HEK293 (cell line): Measurements from ENCODE around the gene NPTXR.

Source experiments
- CTCF ChIA-PET: fragments of 350-600 bp; formaldehyde crosslinking; extraction: SDS; loops from one replicate; lab custom pipeline; 2021; ENCODE audit warnings: antibody characterized with exemption; lab: Yijun Ruan, JAX
- POLR2A ChIA-PET: fragments of 300-600 bp; formaldehyde crosslinking; extraction: SDS; loops from one replicate; lab custom pipeline; 2020; ENCODE audit warnings: antibody characterized with exemption, inconsistent platforms; lab: Yijun Ruan, JAX
- H3K27ac ChIP-seq: fragments of 200-500 bp; sonication (Bioruptor generic); 2 replicates; pipeline ENCODE4 v1.5.1; 2014; ENCODE audit warnings: low read depth, low read length, control low read depth, inconsistent platforms; ENCODE audit errors: extremely low read depth
- H3K36me3 ChIP-seq, 2 experiments: fragments of 200-500 bp in 1 of 2; sonication (Bioruptor generic) in 1 of 2; 1 replicate in 1 of 2; 2 replicates in 1 of 2; pipeline ENCODE4 v1.5.1; 2014 to 2017; ENCODE audit warnings: inconsistent platforms in 2 of 2, low read length in 2 of 2; ENCODE audit not compliant: control insufficient read depth in 2 of 2, insufficient read depth in 1 of 2
- H3K4me1 ChIP-seq: fragments of 200-500 bp; sonication (Bioruptor generic); 2 replicates; pipeline ENCODE4 v1.5.1; 2014; ENCODE audit warnings: mild to moderate bottlenecking, low read length, inconsistent platforms; ENCODE audit not compliant: control insufficient read depth, insufficient read depth
- H3K4me3 ChIP-seq: 2 replicates; pipeline ENCODE4 v1.5.1; 2011; ENCODE audit warnings: low read depth, mild to moderate bottlenecking, control low read depth, low read length, moderate library complexity
- H3K9me3 ChIP-seq: fragments of 200-500 bp; sonication (Bioruptor generic); 2 replicates; pipeline ENCODE4 v1.5.1; 2014; ENCODE audit warnings: low read depth, low read length, inconsistent platforms; ENCODE audit not compliant: control insufficient read depth, insufficient read depth
- FEZF1 ChIP-seq: fragments of 450-650 bp; formaldehyde crosslinking; IDR thresholded peaks from 2 replicates; pipeline ENCODE4 v1.5.1; 2016; ENCODE audit warnings: missing biosample characterization, missing genetic modification characterization
- GLIS1 ChIP-seq: fragments of 450-650 bp; formaldehyde crosslinking; IDR thresholded peaks from 2 replicates; pipeline ENCODE4 v1.5.1; 2016; ENCODE audit warnings: missing biosample characterization, missing genetic modification characterization
- GLIS2 ChIP-seq: fragments of 450-650 bp; formaldehyde crosslinking; IDR thresholded peaks from 2 replicates; pipeline ENCODE4 v1.5.1; 2016; ENCODE audit warnings: missing biosample characterization, missing genetic modification characterization
- HIC1 ChIP-seq: fragments of 450-650 bp; formaldehyde crosslinking; IDR thresholded peaks from 2 replicates; pipeline ENCODE4 v1.5.1; 2016; ENCODE audit warnings: missing biosample characterization, missing genetic modification characterization
- IKZF3 ChIP-seq: fragments of 450-650 bp; IDR thresholded peaks from 2 replicates; pipeline ENCODE4 v1.5.0; 2018; ENCODE audit warnings: missing biosample characterization, mild to moderate bottlenecking, missing genetic modification characterization, moderate library complexity
- KLF16 ChIP-seq: fragments of 450-650 bp; formaldehyde crosslinking; IDR thresholded peaks from 2 replicates; pipeline ENCODE4 v1.5.1; 2017; ENCODE audit warnings: missing biosample characterization, missing genetic modification characterization
- KLF7 ChIP-seq: fragments of 450-650 bp; formaldehyde crosslinking; IDR thresholded peaks from 2 replicates; pipeline ENCODE4 v1.5.1; 2016; ENCODE audit warnings: missing biosample characterization, missing genetic modification characterization, borderline replicate concordance
- PATZ1 ChIP-seq: fragments of 450-650 bp; formaldehyde crosslinking; IDR thresholded peaks from 2 replicates; pipeline ENCODE4 v1.5.1; 2016; ENCODE audit warnings: missing biosample characterization, missing genetic modification characterization
- ZBTB20 ChIP-seq: fragments of 450-650 bp; formaldehyde crosslinking; IDR thresholded peaks from 2 replicates; pipeline ENCODE4 v1.5.1; 2016; ENCODE audit warnings: missing biosample characterization, missing genetic modification characterization
- ZBTB26 ChIP-seq: fragments of 450-650 bp; formaldehyde crosslinking; optimal IDR thresholded peaks from 2 replicates; pipeline ENCODE3; 2016; ENCODE audit warnings: missing biosample characterization, mild to moderate bottlenecking, missing genetic modification characterization
- ZFP41 ChIP-seq: fragments of 450-650 bp; formaldehyde crosslinking; IDR thresholded peaks from 2 replicates; pipeline ENCODE4 v1.5.1; 2016; ENCODE audit warnings: missing biosample characterization, missing genetic modification characterization, borderline replicate concordance
- ZNF10 ChIP-seq: fragments of 450-650 bp; formaldehyde crosslinking; IDR thresholded peaks from 2 replicates; pipeline ENCODE4 v1.5.1; 2017; ENCODE audit warnings: missing biosample characterization, missing genetic modification characterization
- ZNF132 ChIP-seq: fragments of 450-650 bp; formaldehyde crosslinking; IDR thresholded peaks from 2 replicates; pipeline ENCODE4 v1.5.1; 2017; ENCODE audit warnings: missing biosample characterization, missing genetic modification characterization, borderline replicate concordance
- ZNF184 ChIP-seq: fragments of 450-650 bp; IDR thresholded peaks from 2 replicates; pipeline ENCODE4 v1.5.1; 2018; ENCODE audit warnings: missing biosample characterization, mild to moderate bottlenecking, missing genetic modification characterization
- ZNF398 ChIP-seq: fragments of 450-650 bp; formaldehyde crosslinking; IDR thresholded peaks from 2 replicates; pipeline ENCODE4 v1.5.1; 2017; ENCODE audit warnings: missing biosample characterization, missing genetic modification characterization
- ZNF501 ChIP-seq: fragments of 450-650 bp; formaldehyde crosslinking; IDR thresholded peaks from 2 replicates; pipeline ENCODE4 v1.5.1; 2016; ENCODE audit warnings: missing biosample characterization, missing genetic modification characterization
- ZNF776 ChIP-seq: fragments of 450-650 bp; formaldehyde crosslinking; IDR thresholded peaks from 2 replicates; pipeline ENCODE4 v1.5.0; 2017; ENCODE audit warnings: missing biosample characterization, missing genetic modification characterization, borderline replicate concordance
- ZNF785 ChIP-seq: fragments of 450-650 bp; formaldehyde crosslinking; IDR thresholded peaks from 2 replicates; pipeline ENCODE4 v1.5.1; 2016; ENCODE audit warnings: missing biosample characterization, missing genetic modification characterization
- ZSCAN4 ChIP-seq: fragments of 450-650 bp; formaldehyde crosslinking; IDR thresholded peaks from 2 replicates; pipeline ENCODE4 v1.5.1; 2017; ENCODE audit warnings: missing biosample characterization, missing genetic modification characterization

Gene NPTXR

GRCh38 chr22:38846412-38846811, 2.6 kb upstream of the NPTXR start:
- CTCF ChIA-PET: interaction anchor here (1.0 to 2.8 kb wide), 2 partner anchors 23 to 78 kb away, joined by 6 to 17 read pairs; no protein-coding TSS in a partner anchor
- POLR2A ChIA-PET: interaction anchor here (1.0 kb wide), 1 partner anchor 472 kb away, joined by 3 read pairs; no protein-coding TSS in a partner anchor
- H3K36me3 ChIP-seq: no peaks in the 10 kb centered on the region
- H3K9me3 ChIP-seq: no peaks in the 10 kb centered on the region
- TF ChIP-seq ZSCAN4 (tag by site-specific recombination) (no peak), ZNF132 (tag by site-specific recombination) (no peak), KLF16 (tag by site-specific recombination) (no peak)
- no peaks in the 10 kb centered on the region for H3K4me1 ChIP-seq
- H3K27ac ChIP-seq: no peak overlapping the region
- H3K4me3 ChIP-seq: no peak overlapping the region

GRCh38 chr22:38845004-38845740, 1.3 kb upstream of the NPTXR start:
- CTCF ChIA-PET: interaction anchor here (0.7 to 4.5 kb wide), 3 partner anchors 19 to 76 kb away, joined by 3 to 38 read pairs (median 4); no protein-coding TSS in a partner anchor
- TF ChIP-seq HIC1 (no peak), GLIS1 (0 out of 2 replicates have a peak, but pooled peaks have one; percentile 10), IKZF3 (tag by site-specific recombination) (peak; percentile 21; the same call in 1 of the 2 replicates)
- TF ChIP-seq, all 188 proteins: peak for 2
- Histone ChIP-seq H3K9me3 (no peaks in the 10 kb centered on the region), H3K36me3 (no peaks in the 10 kb centered on the region), H3K4me3 (no peak overlapping the region), H3K4me1 (no peaks in the 10 kb centered on the region), H3K27ac (no peak overlapping the region)
- POLR2A ChIA-PET: interaction anchor here (0.7 to 2.7 kb wide), 3 partner anchors 8 to 675 kb away, joined by 3 to 17 read pairs (median 3); no protein-coding TSS in a partner anchor

GRCh38 chr22:38844315-38845003, 631 bp upstream of the NPTXR start:
- ChIA-PET CTCF (interaction anchor here (0.7 to 4.5 kb wide), 5 partner anchors 25 to 159 kb away, joined by 3 to 38 read pairs (median 6); no protein-coding TSS in a partner anchor), POLR2A (interaction anchor here (0.6 to 2.7 kb wide), 7 partner anchors 9 to 675 kb away, joined by 3 to 19 read pairs (median 3); no protein-coding TSS in a partner anchor)
- H3K4me1 ChIP-seq: 0 out of 2 replicates have a peak, but pooled peaks cover 2% of the 10 kb centered on the region
- peak overlapping the region; percentile 6 for H3K4me3 ChIP-seq
- no peaks in the 10 kb centered on the region for H3K9me3 ChIP-seq
- H3K36me3 ChIP-seq: no peaks in the 10 kb centered on the region
- H3K27ac ChIP-seq: no peak overlapping the region; the same call in 1 of the 2 replicates
- TF ChIP-seq ZBTB26 (tag by site-specific recombination) (peak; percentile 50), KLF7 (tag by site-specific recombination) (no peak), ZNF398 (0 out of 2 replicates have a peak, but pooled peaks have one; percentile 7), ZNF184 (tag by site-specific recombination) (no peak), PATZ1 (peak; percentile 51; the same call in 1 of the 2 replicates), ZBTB20 (tag by site-specific recombination) (peak; percentile 70), ZNF10 (tag by site-specific recombination) (no peak), ZNF785 (tag by site-specific recombination) (no peak), ZNF776 (no peak), ZFP41 (tag by site-specific recombination) (no peak), FEZF1 (tag by site-specific recombination) (no peak), GLIS2 (tag by site-specific recombination) (peak; percentile 44), ZNF501 (tag by site-specific recombination) (no peak)
